NCI-H82 (cell line): ENCODE data around the gene BAIAP2.
"Not testable (repeated sequence)": the region's sequence is repeated elsewhere in the genome, so short reads cannot be mapped to it uniquely, and the experiment has no call there.

Experiments
- DNase-seq: peaks from one replicate; lab custom pipeline; 2025; lab: John Stamatoyannopoulos, UW

Gene BAIAP2

GRCh38 chr17:81000631-81001357, 34.2 kb upstream of the BAIAP2 start:
- DNase-seq, result no peak

- DNase-seq, result no peak
These were observed 33.0 kb upstream of the BAIAP2 start for GRCh38 chr17:81002013-81002384.

- DNase-seq, result no peak
These were observed 32.3 kb upstream of the BAIAP2 start for GRCh38 chr17:81002409-81003361.

- no peak for DNase-seq
These were observed 31.1 kb upstream of the BAIAP2 start for GRCh38 chr17:81003711-81004475.

GRCh38 chr17:81006891-81007290, 28.1 kb upstream of the BAIAP2 start:
- no peak for DNase-seq

GRCh38 chr17:81008140-81008539, 26.8 kb upstream of the BAIAP2 start:
- DNase-seq, result no peak

- no peak for DNase-seq
These were observed 25.8 kb upstream of the BAIAP2 start for GRCh38 chr17:81009136-81009535.

GRCh38 chr17:81010935-81011334, 24.0 kb upstream of the BAIAP2 start:
- no peak for DNase-seq

GRCh38 chr17:81011951-81012350, 23.0 kb upstream of the BAIAP2 start:
- DNase-seq, result no peak

- no peak for DNase-seq
These were observed 22.1 kb upstream of the BAIAP2 start for GRCh38 chr17:81012574-81013447.

- DNase-seq, result no peak
These were observed 21.3 kb upstream of the BAIAP2 start for GRCh38 chr17:81013642-81014041.

- no peak for DNase-seq
These were observed 19.8 kb upstream of the BAIAP2 start for GRCh38 chr17:81015136-81015535.

- no peak for DNase-seq
These were observed 18.4 kb upstream of the BAIAP2 start for GRCh38 chr17:81016575-81016974.

- DNase-seq, result not testable (repeated sequence)
These were observed 17.6 kb upstream of the BAIAP2 start for GRCh38 chr17:81017330-81017729.

- DNase-seq, result peak; percentile 97
These were observed 16.7 kb upstream of the BAIAP2 start for GRCh38 chr17:81018044-81018802.

- no peak for DNase-seq
These were observed 15.1 kb upstream of the BAIAP2 start for GRCh38 chr17:81019563-81020442.

GRCh38 chr17:81020443-81020766, 14.5 kb upstream of the BAIAP2 start:
- no peak for DNase-seq

GRCh38 chr17:81020767-81021497, 14.0 kb upstream of the BAIAP2 start:
- DNase-seq, result no peak
